ENCODE data around the gene HMHB1. TPM values are rescaled to one million over a fixed set of nuclear protein-coding genes. Genes with fewer than 3 reads are reported as not detected.

HMHB1 gene
- polyA plus RNA-seq, 1 donor from 2014 or later = not detected

DNA sequence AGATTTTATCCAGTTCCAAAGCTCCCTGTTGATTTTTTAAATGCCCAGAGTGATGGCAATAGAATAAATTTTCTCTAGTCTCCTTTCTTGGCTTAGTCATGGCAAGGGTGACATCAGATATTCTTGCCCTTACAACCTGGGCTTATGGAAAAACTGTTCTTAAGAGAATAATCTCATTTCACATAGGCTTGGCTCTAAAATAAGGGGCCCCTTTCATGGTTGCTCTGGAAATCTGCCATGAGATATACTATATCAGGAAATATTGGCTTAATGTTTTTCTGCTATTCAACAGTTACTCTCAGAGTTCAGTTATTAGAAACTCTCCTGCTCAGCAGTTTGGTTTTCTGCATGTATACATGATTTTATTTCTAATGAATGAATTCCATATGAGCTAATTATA lies 7.8 kb downstream of the HMHB1 start:
- Histone ChIP-seq H3K4me2 (ENCODE audit: low read length) (no peak overlapping the region), H3K27me3 (ENCODE audit: insufficient read depth, low read depth, low read length) (no peaks in the 10 kb centered on the region), H3K79me2 (replicated peaks; ENCODE audit: insufficient read depth, low read length) (no peaks in the 10 kb centered on the region), H3F3A (ENCODE audit: insufficient read depth, low read length, poor library complexity, severe bottlenecking) (no peaks in the 10 kb centered on the region), H2AFZ (ENCODE audit: low read depth, low read length) (no peak overlapping the region), H4K20me1 (ENCODE audit: insufficient read depth) (no peaks in the 10 kb centered on the region), H3K9ac (ENCODE audit: low read length) (no peak overlapping the region), H3K27ac (ENCODE audit: low read length) (no peak overlapping the region), H3K4me3 (ENCODE audit: low read length) (no peak overlapping the region), H3K9me2 (ENCODE audit: insufficient read depth, low read length) (no peaks in the 10 kb centered on the region), H3K9me3 (ENCODE audit: low read length) (no peaks in the 10 kb centered on the region), H3K36me3 (ENCODE audit: insufficient read depth, low read length) (no peaks in the 10 kb centered on the region)
- no peak for TF ChIP-seq EP300 (conservative IDR thresholded peaks at IDR 0.05; ENCODE audit: poor library complexity, severe bottlenecking)
- TF ChIP-seq, protein P1, sequence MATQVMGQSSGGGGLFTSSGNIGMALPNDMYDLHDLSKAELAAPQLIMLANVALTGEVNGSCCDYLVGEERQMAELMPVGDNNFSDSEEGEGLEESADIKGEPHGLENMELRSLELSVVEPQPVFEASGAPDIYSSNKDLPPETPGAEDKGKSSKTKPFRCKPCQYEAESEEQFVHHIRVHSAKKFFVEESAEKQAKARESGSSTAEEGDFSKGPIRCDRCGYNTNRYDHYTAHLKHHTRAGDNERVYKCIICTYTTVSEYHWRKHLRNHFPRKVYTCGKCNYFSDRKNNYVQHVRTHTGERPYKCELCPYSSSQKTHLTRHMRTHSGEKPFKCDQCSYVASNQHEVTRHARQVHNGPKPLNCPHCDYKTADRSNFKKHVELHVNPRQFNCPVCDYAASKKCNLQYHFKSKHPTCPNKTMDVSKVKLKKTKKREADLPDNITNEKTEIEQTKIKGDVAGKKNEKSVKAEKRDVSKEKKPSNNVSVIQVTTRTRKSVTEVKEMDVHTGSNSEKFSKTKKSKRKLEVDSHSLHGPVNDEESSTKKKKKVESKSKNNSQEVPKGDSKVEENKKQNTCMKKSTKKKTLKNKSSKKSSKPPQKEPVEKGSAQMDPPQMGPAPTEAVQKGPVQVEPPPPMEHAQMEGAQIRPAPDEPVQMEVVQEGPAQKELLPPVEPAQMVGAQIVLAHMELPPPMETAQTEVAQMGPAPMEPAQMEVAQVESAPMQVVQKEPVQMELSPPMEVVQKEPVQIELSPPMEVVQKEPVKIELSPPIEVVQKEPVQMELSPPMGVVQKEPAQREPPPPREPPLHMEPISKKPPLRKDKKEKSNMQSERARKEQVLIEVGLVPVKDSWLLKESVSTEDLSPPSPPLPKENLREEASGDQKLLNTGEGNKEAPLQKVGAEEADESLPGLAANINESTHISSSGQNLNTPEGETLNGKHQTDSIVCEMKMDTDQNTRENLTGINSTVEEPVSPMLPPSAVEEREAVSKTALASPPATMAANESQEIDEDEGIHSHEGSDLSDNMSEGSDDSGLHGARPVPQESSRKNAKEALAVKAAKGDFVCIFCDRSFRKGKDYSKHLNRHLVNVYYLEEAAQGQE (IDR thresholded peaks at IDR 0.05; ENCODE audit: borderline replicate concordance) = no peak
- no peak for TF ChIP-seq POLR2AphosphoS5 (IDR thresholded peaks at IDR 0.05)
- TF ChIP-seq EZH2 (IDR thresholded peaks at IDR 0.05; ENCODE audit: borderline replicate concordance, insufficient read depth, low read length, poor library complexity, severe bottlenecking) = no peak
- no peak for TF ChIP-seq TAF1 (IDR thresholded peaks at IDR 0.05; ENCODE audit: low read depth)
- TF ChIP-seq RAD21 (conservative IDR thresholded peaks at IDR 0.05) = no peak
- TF ChIP-seq SMC3 (conservative IDR thresholded peaks at IDR 0.05; ENCODE audit: poor library complexity) = no peak
- TF ChIP-seq MXI1 (conservative IDR thresholded peaks at IDR 0.05; ENCODE audit: poor library complexity, severe bottlenecking) = no peak
- TF ChIP-seq, protein P2, sequence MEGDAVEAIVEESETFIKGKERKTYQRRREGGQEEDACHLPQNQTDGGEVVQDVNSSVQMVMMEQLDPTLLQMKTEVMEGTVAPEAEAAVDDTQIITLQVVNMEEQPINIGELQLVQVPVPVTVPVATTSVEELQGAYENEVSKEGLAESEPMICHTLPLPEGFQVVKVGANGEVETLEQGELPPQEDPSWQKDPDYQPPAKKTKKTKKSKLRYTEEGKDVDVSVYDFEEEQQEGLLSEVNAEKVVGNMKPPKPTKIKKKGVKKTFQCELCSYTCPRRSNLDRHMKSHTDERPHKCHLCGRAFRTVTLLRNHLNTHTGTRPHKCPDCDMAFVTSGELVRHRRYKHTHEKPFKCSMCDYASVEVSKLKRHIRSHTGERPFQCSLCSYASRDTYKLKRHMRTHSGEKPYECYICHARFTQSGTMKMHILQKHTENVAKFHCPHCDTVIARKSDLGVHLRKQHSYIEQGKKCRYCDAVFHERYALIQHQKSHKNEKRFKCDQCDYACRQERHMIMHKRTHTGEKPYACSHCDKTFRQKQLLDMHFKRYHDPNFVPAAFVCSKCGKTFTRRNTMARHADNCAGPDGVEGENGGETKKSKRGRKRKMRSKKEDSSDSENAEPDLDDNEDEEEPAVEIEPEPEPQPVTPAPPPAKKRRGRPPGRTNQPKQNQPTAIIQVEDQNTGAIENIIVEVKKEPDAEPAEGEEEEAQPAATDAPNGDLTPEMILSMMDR (IDR thresholded peaks at IDR 0.05; ENCODE audit: poor library complexity, severe bottlenecking) = no peak

DNA sequence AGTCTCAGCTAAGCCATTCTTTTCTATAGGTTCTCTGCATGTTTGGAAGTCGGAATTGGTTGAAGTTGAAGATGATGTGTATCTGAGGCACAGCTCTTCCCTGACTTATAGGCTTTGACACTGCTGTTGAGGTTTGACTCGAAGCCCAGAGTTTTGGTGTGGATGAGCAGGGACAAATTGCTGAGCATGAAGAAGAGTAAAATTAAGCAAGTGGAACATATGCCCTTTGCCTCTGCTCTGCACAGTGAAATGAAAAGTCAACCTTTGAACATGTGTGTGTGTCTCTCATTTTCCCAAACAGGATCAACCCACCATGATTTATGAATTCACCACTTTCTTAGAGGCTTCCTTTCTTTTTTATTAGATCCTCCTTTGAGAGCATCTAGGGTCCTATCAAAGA lies 8.5 kb downstream of the HMHB1 start:
- no peaks in the 10 kb centered on the region for H3F3A ChIP-seq (ENCODE audit: insufficient read depth, low read length, poor library complexity, severe bottlenecking)
- H3K9me3 ChIP-seq (ENCODE audit: low read length) = no peaks in the 10 kb centered on the region
- H3K9ac ChIP-seq (ENCODE audit: low read length) = no peak overlapping the region
- H3K4me3 ChIP-seq (ENCODE audit: low read length) = no peak overlapping the region
- TF ChIP-seq, protein P1 (IDR thresholded peaks at IDR 0.05; ENCODE audit: borderline replicate concordance) = no peak
- no peaks in the 10 kb centered on the region for H3K36me3 ChIP-seq (ENCODE audit: insufficient read depth, low read length)
- H3K9me2 ChIP-seq (ENCODE audit: insufficient read depth, low read length) = no peaks in the 10 kb centered on the region
- no peak overlapping the region for H3K27ac ChIP-seq (ENCODE audit: low read length)
- H4K20me1 ChIP-seq (ENCODE audit: insufficient read depth) = no peaks in the 10 kb centered on the region
- H3K79me2 ChIP-seq (replicated peaks; ENCODE audit: insufficient read depth, low read length) = no peaks in the 10 kb centered on the region
- no peak overlapping the region for H2AFZ ChIP-seq (ENCODE audit: low read depth, low read length)
- no peaks in the 10 kb centered on the region for H3K27me3 ChIP-seq (ENCODE audit: insufficient read depth, low read depth, low read length)
- no peak overlapping the region for H3K4me2 ChIP-seq (ENCODE audit: low read length)
